ENCODE results near the gene EDC4.

The EDC4 gene

GRCh38 chr16:67878232-67878631 lies 5.4 kb downstream of the EDC4 start:
- no peak for DNase-seq

GRCh38 chr16:67878846-67879245 lies 6.0 kb downstream of the EDC4 start:
- DNase-seq: no peak

- no peak for DNase-seq
Measured at GRCh38 chr16:67879462-67879861, 6.6 kb downstream of the EDC4 start.

GRCh38 chr16:67879936-67880335 lies 7.1 kb downstream of the EDC4 start:
- DNase-seq: no peak

GRCh38 chr16:67880584-67880983 lies 7.7 kb downstream of the EDC4 start:
- DNase-seq: no peak

GRCh38 chr16:67881621-67882161 lies 8.8 kb downstream of the EDC4 start:
- no peak for DNase-seq

GRCh38 chr16:67882374-67883145 lies 9.7 kb downstream of the EDC4 start:
- no peak for DNase-seq

- no peak for DNase-seq
Measured at GRCh38 chr16:67883146-67883871, 10.5 kb downstream of the EDC4 start.

GRCh38 chr16:67883872-67884261 lies 11.0 kb downstream of the EDC4 start:
- peak; percentile 60 to 73 for DNase-seq

GRCh38 chr16:67884684-67885083 lies 11.8 kb downstream of the EDC4 start, which contains the start of gene NRN1L:
TSS of gene NRN1L (plus strand) at chr16:67884885. CDS start at chr16:67884904, 19 bp downstream.
- no peak for DNase-seq

- DNase-seq: no peak
Measured at GRCh38 chr16:67885545-67885944, 12.7 kb downstream of the EDC4 start.

- no peak for DNase-seq
Measured at GRCh38 chr16:67885976-67886375, 13.1 kb downstream of the EDC4 start.

- DNase-seq: no peak
Measured at GRCh38 chr16:67886387-67886786, 13.5 kb downstream of the EDC4 start.

- DNase-seq: no peak
Measured at GRCh38 chr16:67888331-67888730, 15.5 kb downstream of the EDC4 start.

GRCh38 chr16:67892375-67892774 lies 19.5 kb downstream of the EDC4 start:
- DNase-seq: no peak

GRCh38 chr16:67892899-67893742 lies 20.3 kb downstream of the EDC4 start, which contains the start of gene PSKH1:
TSS of gene PSKH1 (plus strand) at chr16:67893254. CDS start at chr16:67908750, 15,496 bp downstream.
- DNase-seq: peak; percentile 91 to 93

- no peak for DNase-seq
Measured at GRCh38 chr16:67893743-67894399, 21.0 kb downstream of the EDC4 start.

GRCh38 chr16:67897231-67897630 lies 24.4 kb downstream of the EDC4 start:
- no peak for DNase-seq

GRCh38 chr16:67901734-67902133 lies 28.9 kb downstream of the EDC4 start:
- no peak for DNase-seq

- DNase-seq: no peak
Measured at GRCh38 chr16:67902831-67903230, 30.0 kb downstream of the EDC4 start.

- no peak for DNase-seq
Measured at GRCh38 chr16:67907397-67908180, 34.7 kb downstream of the EDC4 start.

All from stimulated activated CD4-positive, alpha-beta T cell treated with anti-CD3 and anti-CD28 coated beads, Interleukin-4, amount 100 ng/mL, for 4 hours (primary cell).